H1 (cell line): ENCODE data around the gene NREP. TPM values are rescaled to one million over a fixed set of nuclear protein-coding genes. Genes with fewer than 3 reads are reported as not detected.
A peak's percentile ranks its signal among the peaks of the same experiment; 100 is the strongest.

Source experiments
- CTCF ChIA-PET: fragments of 300-600 bp; sonication (Branson Sonifier 250); formaldehyde crosslinking; loops from one replicate; lab custom pipeline; 2021; ENCODE audit not compliant: partially characterized antibody; lab: Charles Lee
- POLR2A ChIA-PET: fragments of 300-600 bp; sonication (Branson Sonifier 250); formaldehyde crosslinking; loops from one replicate; lab custom pipeline; 2021; ENCODE audit warnings: inconsistent platforms; ENCODE audit not compliant: partially characterized antibody; lab: Charles Lee
- DNase-seq, 2 experiments: peaks; one replicate each; pipeline versions ENCODE4 v3.0.0 to v3.0.0-alpha.2; 2010 to 2022; ENCODE audit warnings: low spot score in 2 of 2, low read depth in 1 of 2, mixed read lengths in 1 of 2
- FAIRE-seq: peaks from 2 replicates; lab custom pipeline; 2011; peaks lifted over from hg19 to GRCh38; lab: Jason Lieb, UNC
- H2AFZ ChIP-seq: 2 replicates; pipeline ENCODE4 v1.8.1; 2012; ENCODE audit warnings: low read length, inconsistent platforms
- H2AK5ac ChIP-seq: 2 replicates; pipeline ENCODE4 v1.6.1; 2013; ENCODE audit warnings: low read depth, low read length
- H2BK120ac ChIP-seq: replicated peaks from 2 replicates; pipeline ENCODE3; 2013; ENCODE audit warnings: low read depth, low read length, inconsistent platforms
- H2BK12ac ChIP-seq: 2 replicates; pipeline ENCODE4 v1.6.1; 2013; ENCODE audit warnings: low read depth, low read length
- H2BK15ac ChIP-seq: 2 replicates; pipeline ENCODE4 v1.6.1; 2013; ENCODE audit warnings: low read length
- H2BK20ac ChIP-seq: 2 replicates; pipeline ENCODE4 v1.6.1; 2013; ENCODE audit warnings: low read length
- H2BK5ac ChIP-seq: 2 replicates; pipeline ENCODE4 v1.6.1; 2013; ENCODE audit warnings: low read depth, low read length
- H3K14ac ChIP-seq: 2 replicates; pipeline ENCODE4 v1.6.1; 2013; ENCODE audit warnings: inconsistent platforms; ENCODE audit not compliant: insufficient read length
- H3K18ac ChIP-seq: 2 replicates; pipeline ENCODE4 v1.6.1; 2013; ENCODE audit warnings: low read length; ENCODE audit errors: extremely low read depth
- H3K23ac ChIP-seq: 2 replicates; pipeline ENCODE4 v1.6.1; 2013; ENCODE audit warnings: inconsistent platforms; ENCODE audit not compliant: insufficient read length
- H3K23me2 ChIP-seq: 2 replicates; pipeline ENCODE4 v1.6.1; 2013; ENCODE audit warnings: low read depth, low read length
- H3K27ac ChIP-seq: 2 replicates; pipeline ENCODE4 v1.6.1; 2011; ENCODE audit warnings: low read depth, low read length, inconsistent platforms
- H3K27me3 ChIP-seq, 4 experiments: replicated peaks in 1 of 4; 1 replicate in 1 of 4; 2 replicates in 3 of 4; pipeline versions ENCODE4 v1.6.1 to v1.8.1; 2011 to 2013; ENCODE audit warnings: low read length in 3 of 4, mild to moderate bottlenecking in 3 of 4, inconsistent platforms in 2 of 4, mixed read lengths in 2 of 4, moderate library complexity in 1 of 4; ENCODE audit not compliant: control insufficient read depth in 3 of 4, insufficient read depth in 3 of 4; ENCODE audit errors: extremely low read depth in 1 of 4
- H3K36me3 ChIP-seq, 4 experiments: 2 replicates each; pipeline versions ENCODE4 v1.6.1 to v1.8.1; 2011 to 2013; ENCODE audit warnings: mild to moderate bottlenecking in 4 of 4, low read length in 3 of 4, moderate library complexity in 2 of 4, control low read depth in 1 of 4, inconsistent platforms in 1 of 4; ENCODE audit not compliant: insufficient read depth in 4 of 4, control insufficient read depth in 2 of 4
- H3K4ac ChIP-seq: replicated peaks from 2 replicates; pipeline ENCODE3; 2013; ENCODE audit warnings: low read length, low read depth, mixed read lengths, inconsistent platforms; ENCODE audit not compliant: insufficient read length
- H3K4me1 ChIP-seq, 4 experiments: replicated peaks in 1 of 4; 1 replicate in 1 of 4; 2 replicates in 3 of 4; pipeline versions ENCODE4 v1.6.1 to v1.8.1; 2011 to 2013; ENCODE audit warnings: low read length in 3 of 4, inconsistent platforms in 2 of 4, mixed read lengths in 1 of 4; ENCODE audit not compliant: insufficient read depth in 4 of 4, control insufficient read depth in 3 of 4
- H3K4me2 ChIP-seq, 2 experiments: 2 replicates each; pipeline versions ENCODE4 v1.6.1 to v1.8.1; 2011 to 2013; ENCODE audit warnings: low read depth in 2 of 2, low read length in 2 of 2, control low read depth in 1 of 2, inconsistent platforms in 1 of 2, mild to moderate bottlenecking in 1 of 2; ENCODE audit not compliant: insufficient read depth in 1 of 2
- H3K4me3 ChIP-seq, 4 experiments: fragments of 200-600, 300-600 bp in 1 of 4; sonication (generic), shearing (Covaris generic), sonication (Bioruptor Twin) in 1 of 4; 2 replicates each; pipeline versions ENCODE4 v1.5.1 to v1.8.1; 2011 to 2016; ENCODE audit warnings: low read length in 4 of 4, low read depth in 3 of 4, control low read depth in 2 of 4, inconsistent platforms in 2 of 4, mild to moderate bottlenecking in 2 of 4, mixed read lengths in 1 of 4, moderate library complexity in 1 of 4; ENCODE audit not compliant: insufficient read depth in 2 of 4; ENCODE audit errors: extremely low read depth in 1 of 4
- H3K56ac ChIP-seq: replicated peaks from 2 replicates; pipeline ENCODE3; 2013; ENCODE audit warnings: low read depth, mild to moderate bottlenecking, mixed read lengths, low read length, inconsistent platforms; ENCODE audit not compliant: insufficient read length
- H3K79me1 ChIP-seq: 2 replicates; pipeline ENCODE4 v1.6.1; 2013; ENCODE audit warnings: low read depth, low read length, control low read depth
- H3K79me2 ChIP-seq, 2 experiments: 2 replicates each; pipeline versions ENCODE4 v1.6.1 to v1.8.1; 2012 to 2013; ENCODE audit warnings: low read length in 2 of 2, mild to moderate bottlenecking in 2 of 2, inconsistent platforms in 1 of 2; ENCODE audit not compliant: insufficient read depth in 2 of 2, control insufficient read depth in 1 of 2
- H3K9ac ChIP-seq, 4 experiments: replicated peaks in 1 of 4; 1 replicate in 1 of 4; 2 replicates in 3 of 4; pipeline versions ENCODE4 v1.6.1 to v1.8.1; 2011 to 2013; ENCODE audit warnings: low read depth in 3 of 4, low read length in 3 of 4, control low read depth in 2 of 4, mild to moderate bottlenecking in 2 of 4, moderate library complexity in 2 of 4, inconsistent platforms in 1 of 4; ENCODE audit errors: extremely low read depth in 1 of 4
- H3K9me3 ChIP-seq, 2 experiments: 2 replicates each; pipeline versions ENCODE4 v1.6.1 to v1.8.1; 2012 to 2013; ENCODE audit warnings: mild to moderate bottlenecking in 2 of 2, moderate library complexity in 2 of 2, control low read depth in 1 of 2, inconsistent platforms in 1 of 2, low read depth in 1 of 2, low read length in 1 of 2, mixed read lengths in 1 of 2; ENCODE audit not compliant: insufficient read depth in 2 of 2
- H4K20me1 ChIP-seq, 2 experiments: replicated peaks in 1 of 2; 2 replicates each; pipeline versions ENCODE3 to v1.8.1; 2011 to 2013; ENCODE audit warnings: inconsistent platforms in 2 of 2, low read length in 2 of 2, mild to moderate bottlenecking in 1 of 2; ENCODE audit not compliant: insufficient read depth in 2 of 2, control insufficient read depth in 1 of 2
- H4K5ac ChIP-seq: 2 replicates; pipeline ENCODE4 v1.6.1; 2013; ENCODE audit warnings: low read length, low read depth, mixed read lengths, inconsistent platforms; ENCODE audit not compliant: insufficient read length
- H4K8ac ChIP-seq: 2 replicates; pipeline ENCODE4 v1.8.0; 2013; ENCODE audit warnings: mild to moderate bottlenecking, moderate library complexity, low read length, inconsistent platforms; ENCODE audit not compliant: insufficient read depth; ENCODE audit errors: extremely low read depth
- H4K91ac ChIP-seq: replicated peaks from 2 replicates; pipeline ENCODE3; 2013; ENCODE audit warnings: low read length, mixed read lengths, inconsistent platforms; ENCODE audit not compliant: insufficient read length
- BCL11A ChIP-seq, 2 experiments: IDR thresholded peaks; one replicate each; pipeline ENCODE4 v1.6.1; 2011; ENCODE audit warnings: low read depth in 2 of 2, low read length in 2 of 2, mild to moderate bottlenecking in 2 of 2
- CHD1 ChIP-seq: IDR thresholded peaks from 2 replicates; pipeline ENCODE4 v1.6.1; 2012; ENCODE audit warnings: low read depth, low read length, improper control_type of control experiment
- CTCF ChIP-seq, 3 experiments: IDR thresholded peaks; 1 replicate in 2 of 3; 2 replicates in 1 of 3; pipeline versions ENCODE4 v1.5.1 to v1.6.1; 2011; ENCODE audit warnings: low read length in 3 of 3, mild to moderate bottlenecking in 3 of 3, inconsistent platforms in 2 of 3, low read depth in 1 of 3, moderate library complexity in 1 of 3; ENCODE audit not compliant: insufficient read depth in 1 of 3; ENCODE audit errors: control extremely low read depth in 1 of 3
- EGR1 ChIP-seq: IDR thresholded peaks from 2 replicates; pipeline ENCODE4 v1.6.1; 2011; ENCODE audit warnings: low read depth, low read length, borderline replicate concordance
- FOSL1 ChIP-seq: IDR thresholded peaks from 2 replicates; pipeline ENCODE4 v1.6.1; 2011; ENCODE audit warnings: mild to moderate bottlenecking, low read depth, low read length, moderate library complexity; ENCODE audit not compliant: insufficient read depth
- GABPA ChIP-seq: IDR thresholded peaks from 2 replicates; pipeline ENCODE4 v1.6.1; 2011; ENCODE audit warnings: mild to moderate bottlenecking, low read length, moderate library complexity, borderline replicate concordance; ENCODE audit not compliant: insufficient read depth
- MAX ChIP-seq: IDR thresholded peaks from 2 replicates; pipeline ENCODE4 v1.6.1; 2012; ENCODE audit warnings: inconsistent platforms
- NRF1 ChIP-seq: IDR thresholded peaks from 2 replicates; pipeline ENCODE4 v1.6.1; 2011; ENCODE audit warnings: mild to moderate bottlenecking, low read depth, low read length, improper control_type of control experiment
- POLR2AphosphoS5 ChIP-seq: IDR thresholded peaks from 2 replicates; pipeline ENCODE4 v1.6.1; 2011; ENCODE audit warnings: low read depth, low read length
- POU5F1 ChIP-seq: IDR thresholded peaks from 2 replicates; pipeline ENCODE4 v1.6.1; 2011; ENCODE audit warnings: low read depth, mild to moderate bottlenecking, low read length, moderate library complexity
- RXRA ChIP-seq: IDR thresholded peaks from 2 replicates; pipeline ENCODE4 v1.6.1; 2011; ENCODE audit warnings: low read depth, mild to moderate bottlenecking, low read length, moderate library complexity; ENCODE audit not compliant: insufficient read depth
- SP1 ChIP-seq: IDR thresholded peaks from 2 replicates; pipeline ENCODE4 v1.6.1; 2011; ENCODE audit warnings: low read depth, low read length
- WGBS, 2 experiments: shearing (Covaris generic) in 1 of 2; methylation state at CpG; one replicate each; pipeline versions ENCODE4 v1.1.6 to v1.1.7; 2013 to 2015; ENCODE audit warnings: low lambda C conversion rate in 2 of 2, mixed read lengths in 2 of 2, inconsistent platforms in 1 of 2, low coverage in 1 of 2, missing lambda C conversion rate in 1 of 2; ENCODE audit not compliant: insufficient replicate concordance in 2 of 2, insufficient coverage in 1 of 2, insufficient read length in 1 of 2; ENCODE audit errors: extremely low coverage in 1 of 2, missing lambda C conversion rate in 1 of 2; 5-methylcytosine and 5-hydroxymethylcytosine counted together
- polyA plus RNA-seq, 7 experiments: library from polyadenylated mRNA; depleted of rRNA in 3 of 7; stranded (reverse) in 5 of 7; unstranded in 2 of 7; fragments of >200 nt in 5 of 7; fragments of 200-250 nt in 2 of 7; gene quantifications; 1 replicate in 5 of 7; 2 replicates in 1 of 7; 4 replicates in 1 of 7; pipeline versions ENCODE4 v1.2.1 to v1.2.3, GENCODE V29; 2011 to 2013; ENCODE audit warnings: missing spikeins in 2 of 7, mixed read lengths in 2 of 7
- total RNA-seq: library from RNA; stranded (reverse); fragmentation: NEBNext Ultra II Directional; extraction: Animal tissue kit (Norgen Biotek cat#: 25700); gene quantifications from 2 replicates; pipeline ENCODE4 v1.2.1, GENCODE V29; 2021

NREP gene
- total and polyA plus RNA-seq, 2 of the 8 experiments (the other 6 are each of a cell fraction or from before 2014, with no cell fraction given) = 254 to 301 TPM

- Histone ChIP-seq H2BK15ac (no peak overlapping the region), H4K20me1 (no peaks in the 10 kb centered on the region), H2BK12ac (no peak overlapping the region), H3K4me2 (no peak overlapping the region), H3K36me3 (no peaks in the 10 kb centered on the region), H3K18ac (no peak overlapping the region), H3K56ac (no peak overlapping the region), H3K14ac (no peak overlapping the region), H4K5ac (no peak overlapping the region), H3K9me3 (no peaks in the 10 kb centered on the region), H2AFZ (peak overlapping the region; percentile 50; the same call in 1 of the 2 replicates), H4K8ac (no peak overlapping the region), H3K4ac (no peak overlapping the region), H3K79me1 (no peaks in the 10 kb centered on the region), H2BK20ac (no peak overlapping the region), H2AK5ac (no peak overlapping the region), H3K27ac (no peak overlapping the region), H2BK120ac (no peak overlapping the region), H3K27me3 (no peaks in the 10 kb centered on the region), H2BK5ac (no peak overlapping the region), H3K23ac (no peak overlapping the region), H3K79me2 (no peaks in the 10 kb centered on the region), H3K4me3 (no peak overlapping the region), H4K91ac (no peak overlapping the region), H3K9ac (no peak overlapping the region), H3K4me1 (0 out of 7 replicates have a peak, but pooled peaks cover 0 to 3% (median 0%) of the 10 kb centered on the region in 4 experiments), H3K23me2 (peaks cover 1% of the 10 kb centered on the region; the same call in 1 of the 2 replicates)
- 89% methylated on average over 6 of the region's 6 CpGs; no CpG with 5 or more reads in 1 of the 2 experiments for WGBS, 2 experiments
- TF ChIP-seq POU5F1 (no peak), GABPA (no peak), EGR1 (no peak), FOSL1 (no peak), MAX (no peak), CTCF (IDR thresholded peaks at IDR 0.05; ENCODE audit: control extremely low read depth in 1 of 3, insufficient read depth in 1 of 3, low read depth in 1 of 3, low read length in 3 of 3) (no peak), CHD1 (no peak), NRF1 (no peak), BCL11A (IDR thresholded peaks at IDR 0.05; ENCODE audit: low read depth in 2 of 2, low read length in 2 of 2) (no peak), POLR2AphosphoS5 (no peak), SP1 (no peak), RXRA (no peak)
- POLR2A ChIA-PET = no interaction called here
- DNase-seq = no peak
- no peak for FAIRE-seq
- CTCF ChIA-PET = interaction anchor here (0.6 to 1.1 kb wide), 2 partner anchors 59 to 626 kb away, joined by 3 to 5 read pairs; no protein-coding TSS in a partner anchor
Measured at GRCh38 chr5:111781200-111781599, 24.2 kb upstream of the NREP start.
